IgD-negative memory B cell (primary cell): ENCODE data around the gene SLC25A25. TPM values are rescaled to one million over a fixed set of nuclear protein-coding genes. Genes with fewer than 3 reads are reported as not detected.
A peak's percentile ranks its signal among the peaks of the same experiment; 100 is the strongest.

ENCODE experiments used
- H3K27ac Mint-ChIP-seq, 3 donors: one replicate each; pipeline ENCODE4 v1.8.0; 2020 to 2022; ENCODE audit warnings: mild to moderate bottlenecking in 3 of 3, mixed read lengths in 3 of 3, moderate library complexity in 1 of 3
- H3K27me3 Mint-ChIP-seq: one replicate; pipeline ENCODE4 v1.8.0; 2021; ENCODE audit warnings: mixed read lengths
- H3K36me3 Mint-ChIP-seq: one replicate; pipeline ENCODE4 v1.8.0; 2020; ENCODE audit warnings: mild to moderate bottlenecking, mixed read lengths
- H3K4me1 Mint-ChIP-seq, 3 donors: one replicate each; pipeline ENCODE4 v1.8.0; 2020 to 2022; ENCODE audit warnings: mixed read lengths in 3 of 3, mild to moderate bottlenecking in 1 of 3
- H3K4me3 Mint-ChIP-seq, 4 donors: one replicate each; pipeline ENCODE4 v1.8.0; 2020 to 2022; ENCODE audit warnings: mild to moderate bottlenecking in 4 of 4, mixed read lengths in 4 of 4, moderate library complexity in 3 of 4
- H3K9me3 Mint-ChIP-seq, 3 donors: one replicate each; pipeline ENCODE4 v1.8.0; 2020 to 2021; ENCODE audit warnings: mixed read lengths in 3 of 3, mild to moderate bottlenecking in 1 of 3
- polyA plus RNA-seq: library from polyadenylated mRNA; unstranded; fragments of 300-500 nt; fragmentation: Illumina TruSeq; gene quantifications from one replicate; pipeline ENCODE4 v1.2.3, GENCODE V29; 2021

The SLC25A25 gene
- polyA plus RNA-seq, 1 donor from 2014 or later, result 7.4 TPM

DNA sequence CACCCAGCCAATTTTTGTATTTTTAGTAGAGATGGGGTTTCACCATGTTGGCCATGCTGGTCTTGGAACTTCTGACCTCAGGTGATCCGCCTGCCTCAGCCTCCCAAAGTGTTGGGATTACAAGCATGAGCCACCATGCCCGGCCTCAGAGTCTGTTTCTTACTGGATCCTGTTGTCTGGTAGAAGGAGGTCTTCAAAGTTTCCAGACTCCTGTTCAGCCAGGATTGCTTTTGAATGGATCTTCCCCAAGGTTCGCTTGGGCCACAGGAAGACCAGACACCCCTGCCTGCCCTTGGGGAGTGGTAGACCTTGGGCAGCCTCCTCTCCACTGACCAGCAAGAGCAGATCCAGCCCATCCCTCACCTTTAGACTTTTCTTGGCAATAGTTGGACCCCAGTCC, 73.6 kb downstream of the SLC25A25 start:
- Mint-ChIP-seq H3K9me3 (no peaks in the 10 kb centered on the region), H3K27me3 (peaks cover 4% of the 10 kb centered on the region), H3K36me3 (peaks cover 1% of the 10 kb centered on the region), H3K4me1 (peaks cover 0 to 5% (median 0%) of the 10 kb centered on the region in 3 donors), H3K4me3 (no peak overlapping the region), H3K27ac (no peak overlapping the region)

- no peak overlapping the region for H3K4me3 Mint-ChIP-seq
- peaks cover 7% of the 10 kb centered on the region for H3K27me3 Mint-ChIP-seq
- no peak overlapping the region for H3K27ac Mint-ChIP-seq
- peaks cover 0 to 5% (median 0%) of the 10 kb centered on the region in 3 donors for H3K4me1 Mint-ChIP-seq
- H3K36me3 Mint-ChIP-seq, result peaks cover 1% of the 10 kb centered on the region
- H3K9me3 Mint-ChIP-seq, result no peaks in the 10 kb centered on the region
Observed at GRCh38 chr9:128142061-128142460, 74.0 kb downstream of the SLC25A25 start.

DNA sequence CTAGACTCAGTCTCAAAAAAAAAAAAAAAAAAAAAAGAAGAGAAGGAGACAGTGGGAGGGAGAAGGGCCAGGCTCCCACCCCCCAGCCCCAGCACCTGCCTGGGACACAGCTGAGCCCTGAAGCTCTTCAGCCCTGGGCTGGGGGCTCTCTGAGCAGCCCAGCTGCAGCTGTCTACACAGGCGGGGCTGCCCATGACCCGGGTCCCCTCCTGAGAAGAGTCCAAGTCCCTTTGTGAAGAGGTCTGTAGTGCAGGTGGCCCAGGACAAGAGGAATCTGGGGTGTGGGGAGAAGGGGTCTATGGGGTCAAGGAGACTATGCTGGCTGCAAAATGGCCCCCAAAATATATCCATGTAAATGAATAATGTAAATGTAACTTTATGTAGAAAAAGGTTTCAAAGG, 74.6 kb downstream of the SLC25A25 start:
- Mint-ChIP-seq H3K4me1 (peaks cover 0 to 5% (median 0%) of the 10 kb centered on the region in 3 donors), H3K27ac (no peak overlapping the region), H3K4me3 (no peak overlapping the region), H3K36me3 (no peaks in the 10 kb centered on the region), H3K27me3 (peaks cover 6% of the 10 kb centered on the region), H3K9me3 (no peaks in the 10 kb centered on the region)

DNA sequence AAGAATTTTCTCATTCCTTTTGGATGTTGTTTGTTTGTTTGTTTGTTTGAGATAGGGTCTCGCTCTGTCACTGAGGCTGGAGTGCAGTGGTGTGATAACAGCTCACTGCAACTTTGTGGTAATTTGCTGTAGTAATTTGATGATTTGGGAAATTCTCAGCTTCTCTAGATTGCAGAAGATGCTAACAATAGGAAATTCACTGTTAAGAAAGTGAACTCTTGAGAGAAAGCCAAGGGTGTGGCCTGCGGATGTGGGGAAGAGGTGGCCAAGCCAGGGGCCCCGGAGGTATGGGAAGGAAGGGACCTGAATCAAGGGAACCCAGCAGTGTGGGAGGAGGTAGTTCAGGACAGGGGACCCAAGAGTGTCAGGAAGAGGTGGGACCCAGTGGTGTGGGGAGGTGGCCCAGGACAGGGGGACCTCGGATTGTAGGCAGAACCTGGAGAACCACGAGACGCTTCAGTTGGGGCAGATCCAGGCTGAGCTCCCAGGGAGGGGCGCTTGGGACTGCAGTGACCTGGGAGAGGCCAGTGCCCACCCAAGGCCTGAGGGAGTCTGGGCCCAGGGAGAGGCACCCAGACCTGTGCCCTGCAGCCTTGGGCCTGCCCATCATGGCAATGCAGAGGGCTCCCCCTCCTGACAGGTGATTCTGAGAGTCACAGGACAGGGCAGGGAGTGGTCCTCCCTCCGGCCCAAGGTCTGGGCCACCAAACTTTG, 75.7 kb downstream of the SLC25A25 start:
- Mint-ChIP-seq H3K4me1 (peaks cover 0 to 5% (median 0%) of the 10 kb centered on the region in 3 donors), H3K27me3 (peaks cover 6% of the 10 kb centered on the region), H3K27ac (no peak overlapping the region), H3K9me3 (no peaks in the 10 kb centered on the region), H3K36me3 (no peaks in the 10 kb centered on the region), H3K4me3 (no peak overlapping the region)

- Mint-ChIP-seq H3K36me3 (no peaks in the 10 kb centered on the region), H3K9me3 (no peaks in the 10 kb centered on the region), H3K27me3 (peaks cover 6% of the 10 kb centered on the region), H3K4me3 (no peak overlapping the region), H3K27ac (no peak overlapping the region), H3K4me1 (peaks cover 0 to 5% (median 0%) of the 10 kb centered on the region in 3 donors)
Observed at GRCh38 chr9:128144239-128145181, 76.5 kb downstream of the SLC25A25 start.

DNA sequence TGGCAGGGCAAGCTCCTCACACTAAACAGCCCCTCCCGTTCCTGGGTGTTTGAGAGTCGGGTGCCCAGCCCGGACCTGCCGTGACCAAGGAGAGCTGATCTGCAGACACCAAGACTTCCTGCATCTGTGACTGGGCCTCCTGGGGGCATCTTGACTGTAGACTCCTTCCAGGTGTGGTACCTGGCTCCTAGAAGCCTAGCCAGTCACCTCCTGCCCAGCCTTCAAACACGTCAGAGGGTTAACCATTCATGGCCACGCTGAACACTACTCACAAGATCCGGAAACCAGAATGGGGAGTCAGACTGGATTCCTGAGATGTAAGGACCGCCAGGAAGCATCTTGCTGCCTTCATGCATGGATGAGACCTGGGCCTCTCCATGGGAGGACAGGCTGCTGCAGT, 77.5 kb downstream of the SLC25A25 start:
- H3K4me3 Mint-ChIP-seq, result no peak overlapping the region
- no peak overlapping the region for H3K27ac Mint-ChIP-seq
- H3K9me3 Mint-ChIP-seq, result no peaks in the 10 kb centered on the region

GRCh38 chr9:128145951-128146351, 77.9 kb downstream of the SLC25A25 start:
- Mint-ChIP-seq H3K27me3 (peaks cover 12% of the 10 kb centered on the region), H3K4me3 (no peak overlapping the region), H3K4me1 (peaks cover 0 to 5% (median 0%) of the 10 kb centered on the region in 3 donors), H3K9me3 (no peaks in the 10 kb centered on the region), H3K36me3 (peaks cover 2% of the 10 kb centered on the region), H3K27ac (peak overlapping the region in 1 of 3 donors; percentile 62)

More for the DNA sequence above, 77.5 kb downstream of the SLC25A25 start:
- H3K36me3 Mint-ChIP-seq, result peaks cover 2% of the 10 kb centered on the region
- H3K4me1 Mint-ChIP-seq, result peaks cover 0 to 5% (median 0%) of the 10 kb centered on the region in 3 donors
- peaks cover 9% of the 10 kb centered on the region for H3K27me3 Mint-ChIP-seq

DNA sequence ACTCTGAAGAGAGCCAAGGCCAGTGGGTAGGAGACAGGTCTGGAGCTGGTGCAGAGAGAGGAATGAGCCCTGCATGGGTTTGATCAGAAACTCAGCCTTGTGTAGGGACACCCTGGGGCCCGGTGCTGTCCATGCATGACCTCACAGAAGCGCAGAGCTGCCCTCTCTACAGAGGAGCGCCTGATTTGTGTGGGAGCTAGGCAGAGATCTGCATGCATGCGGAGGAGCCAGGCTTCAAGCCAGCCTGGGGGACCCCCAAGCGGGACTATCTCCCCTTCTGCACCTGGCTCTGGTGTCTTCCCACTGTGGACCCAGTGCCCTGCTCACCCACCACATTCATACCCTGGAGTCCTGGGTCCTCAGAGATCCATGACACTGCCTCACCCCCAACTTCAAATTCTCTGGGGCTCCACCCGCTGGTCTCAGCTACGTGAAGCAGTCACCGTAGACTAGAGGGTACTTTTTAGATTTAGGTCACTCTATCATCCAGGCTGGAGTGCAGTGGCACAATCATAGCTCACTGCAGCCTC, 78.6 kb downstream of the SLC25A25 start:
- Mint-ChIP-seq H3K27me3 (peaks cover 13% of the 10 kb centered on the region), H3K9me3 (no peaks in the 10 kb centered on the region), H3K36me3 (peaks cover 2% of the 10 kb centered on the region), H3K27ac (peak overlapping the region in 1 of 3 donors; percentile 62), H3K4me1 (peaks cover 0 to 5% (median 0%) of the 10 kb centered on the region in 3 donors), H3K4me3 (no peak overlapping the region)

DNA sequence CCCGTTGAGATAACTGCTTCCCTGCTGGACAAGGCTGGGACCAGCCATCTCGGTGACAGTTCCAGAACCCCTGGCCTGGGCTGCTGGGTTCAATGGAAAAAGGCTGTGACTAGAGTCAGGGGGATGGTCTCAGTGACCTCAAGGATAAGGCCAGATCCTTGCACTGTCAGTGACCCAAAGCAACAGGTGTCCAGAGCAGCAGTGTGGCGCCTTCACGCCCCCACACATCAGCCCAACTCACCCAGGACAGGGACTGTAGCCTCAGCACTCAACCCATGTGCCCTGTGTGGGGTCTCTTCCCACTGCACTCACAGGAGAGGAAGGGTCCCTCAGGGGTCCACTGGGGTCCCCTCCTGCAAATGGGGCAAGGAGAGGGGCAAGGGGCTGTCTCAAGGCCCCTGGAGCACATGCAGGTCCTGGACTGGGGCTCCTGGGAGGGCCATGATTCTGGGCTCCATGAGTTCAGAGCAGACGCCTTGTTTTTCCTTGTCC, 80.5 kb downstream of the SLC25A25 start:
- peaks cover 10% of the 10 kb centered on the region for H3K27me3 Mint-ChIP-seq
- peaks cover 0 to under 1% (median 0%) of the 10 kb centered on the region in 3 donors for H3K4me1 Mint-ChIP-seq
- no peak overlapping the region for H3K27ac Mint-ChIP-seq
- H3K9me3 Mint-ChIP-seq, result no peaks in the 10 kb centered on the region
- peaks cover 2% of the 10 kb centered on the region for H3K36me3 Mint-ChIP-seq
- no peak overlapping the region for H3K4me3 Mint-ChIP-seq

GRCh38 chr9:128149001-128149701, 81.1 kb downstream of the SLC25A25 start, which contains the start of gene LCN2:
TSS of gene LCN2 (plus strand) at chr9:128149453. CDS start at chr9:128149526, 73 bp downstream.
- Mint-ChIP-seq H3K36me3 (peaks cover 2% of the 10 kb centered on the region), H3K4me1 (no peaks in the 10 kb centered on the region), H3K4me3 (no peak within 1 kb of the TSS), H3K9me3 (no peaks in the 10 kb centered on the region), H3K27me3 (peaks cover 10% of the 10 kb centered on the region), H3K27ac (no peak within 1 kb of the TSS)

DNA sequence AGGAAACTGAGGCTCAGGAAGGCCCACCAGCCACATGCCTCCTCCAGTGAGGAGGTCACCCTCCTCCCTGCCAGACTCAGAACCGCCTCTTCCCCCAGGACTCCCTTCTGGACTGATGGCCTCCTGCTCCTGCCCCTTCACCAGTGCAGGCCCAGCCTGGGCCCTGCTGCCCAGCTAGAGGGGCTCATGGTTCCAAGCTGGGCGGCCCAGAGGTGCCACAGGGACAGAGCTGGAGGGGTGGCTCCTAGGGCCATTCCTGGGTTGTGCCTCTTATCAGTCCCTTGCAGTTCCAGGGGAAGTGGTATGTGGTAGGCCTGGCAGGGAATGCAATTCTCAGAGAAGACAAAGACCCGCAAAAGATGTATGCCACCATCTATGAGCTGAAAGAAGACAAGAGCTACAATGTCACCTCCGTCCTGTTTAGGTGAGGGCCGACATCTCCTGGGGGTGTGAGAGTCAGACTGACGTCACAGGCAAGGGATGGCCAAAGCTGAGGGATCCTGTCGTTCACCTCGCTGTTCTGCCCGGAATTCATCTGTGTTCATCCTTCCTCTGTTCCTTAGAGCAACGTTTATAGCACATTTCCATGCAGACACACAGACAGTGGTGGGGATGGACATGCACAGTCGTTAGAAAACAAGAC, 82.0 kb downstream of the SLC25A25 start:
- no peaks in the 10 kb centered on the region for H3K4me1 Mint-ChIP-seq
- no peak overlapping the region for H3K4me3 Mint-ChIP-seq
- no peaks in the 10 kb centered on the region for H3K9me3 Mint-ChIP-seq
- H3K27me3 Mint-ChIP-seq, result peaks cover 10% of the 10 kb centered on the region
- no peak overlapping the region for H3K27ac Mint-ChIP-seq
- peaks cover 2% of the 10 kb centered on the region for H3K36me3 Mint-ChIP-seq

- no peaks in the 10 kb centered on the region for H3K4me1 Mint-ChIP-seq
- peak overlapping the region in 1 of 4 donors; percentile 80 for H3K4me3 Mint-ChIP-seq
- H3K27me3 Mint-ChIP-seq, result peaks cover 10% of the 10 kb centered on the region
- no peaks in the 10 kb centered on the region for H3K9me3 Mint-ChIP-seq
- no peak overlapping the region for H3K27ac Mint-ChIP-seq
- H3K36me3 Mint-ChIP-seq, result peaks cover 2% of the 10 kb centered on the region
Observed at GRCh38 chr9:128150594-128151308, 82.7 kb downstream of the SLC25A25 start.

DNA sequence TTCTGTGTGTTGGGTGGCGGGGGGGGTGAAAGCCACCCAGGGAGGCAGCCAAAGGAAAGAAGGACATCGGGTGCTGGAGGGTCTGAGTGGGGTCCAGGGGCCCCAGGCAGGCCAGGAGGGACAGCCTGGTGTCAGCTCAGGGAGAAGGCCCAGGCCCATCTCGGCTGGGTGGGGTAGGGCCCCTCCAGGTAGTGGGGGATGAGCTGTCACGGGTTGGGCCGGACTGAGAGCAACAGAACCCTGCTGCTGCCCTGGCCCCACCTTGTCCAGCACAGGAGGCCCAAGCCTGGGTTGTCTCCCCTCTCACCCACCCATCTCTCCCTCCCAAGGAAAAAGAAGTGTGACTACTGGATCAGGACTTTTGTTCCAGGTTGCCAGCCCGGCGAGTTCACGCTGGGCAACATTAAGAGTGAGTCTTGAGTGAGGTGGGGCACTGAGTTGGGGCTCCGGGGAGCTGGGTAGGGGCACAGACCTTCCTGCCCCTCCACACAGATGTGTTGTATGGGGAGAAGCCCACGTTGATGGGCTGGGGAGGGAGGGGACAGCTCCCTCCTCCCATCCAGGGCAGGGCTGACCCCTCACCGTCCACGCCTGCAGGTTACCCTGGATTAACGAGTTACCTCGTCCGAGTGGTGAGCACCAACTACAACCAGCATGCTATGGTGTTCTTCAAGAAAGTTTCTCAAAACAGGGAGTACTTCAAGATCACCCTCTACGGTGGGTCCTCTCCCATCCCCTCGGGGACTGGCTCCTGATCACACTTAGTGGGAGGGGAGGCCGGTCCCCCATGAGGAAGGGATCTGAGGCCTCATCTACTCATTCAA, 83.5 kb downstream of the SLC25A25 start:
- no peak overlapping the region for H3K27ac Mint-ChIP-seq
- no peaks in the 10 kb centered on the region for H3K4me1 Mint-ChIP-seq
- no peaks in the 10 kb centered on the region for H3K9me3 Mint-ChIP-seq

More for the DNA sequence above, 83.5 kb downstream of the SLC25A25 start:
- no peak overlapping the region for H3K4me3 Mint-ChIP-seq
- H3K36me3 Mint-ChIP-seq, result peaks cover 2% of the 10 kb centered on the region
- H3K27me3 Mint-ChIP-seq, result peaks cover 10% of the 10 kb centered on the region
